Aorta (tissue), 5 donors: ENCODE data around the gene GKN2. TPM values are rescaled to one million over a fixed set of nuclear protein-coding genes. Genes with fewer than 3 reads are reported as not detected.
A peak's percentile ranks its signal among the peaks of the same experiment; 100 is the strongest.

Experiments
- ATAC-seq: fragments of 200-7000 bp; cut with Tn5 transposase; one replicate; pipeline ENCODE4 v1.9.1; 2022; ENCODE audit warnings: moderate library complexity; ENCODE audit not compliant: low FRiP score
- DNase-seq, 2 donors: peaks; one replicate each; pipeline ENCODE4 v3.0.0-alpha.2; 2020
- H3K27ac ChIP-seq, 2 donors: one replicate each; pipeline ENCODE4 v1.5.1; 2013; ENCODE audit warnings: low read length in 2 of 2, mild to moderate bottlenecking in 2 of 2, moderate library complexity in 2 of 2, control low read depth in 1 of 2, inconsistent platforms in 1 of 2, low read depth in 1 of 2
- H3K27me3 ChIP-seq, 2 donors: one replicate each; pipeline ENCODE4 v1.6.1; 2013; ENCODE audit warnings: control low read depth in 1 of 2, low read length in 1 of 2, mild to moderate bottlenecking in 1 of 2, moderate library complexity in 1 of 2; ENCODE audit not compliant: insufficient read depth in 2 of 2, control insufficient read depth in 1 of 2
- H3K36me3 ChIP-seq, 2 donors: one replicate each; pipeline ENCODE4 v1.6.1; 2013; ENCODE audit warnings: control low read depth in 1 of 2, low read length in 1 of 2, mild to moderate bottlenecking in 1 of 2; ENCODE audit not compliant: insufficient read depth in 2 of 2, control insufficient read depth in 1 of 2
- H3K4me1 ChIP-seq, 2 donors: one replicate each; pipeline ENCODE4 v1.6.1; 2013; ENCODE audit warnings: low read length in 2 of 2, control low read depth in 1 of 2, mild to moderate bottlenecking in 1 of 2, moderate library complexity in 1 of 2; ENCODE audit not compliant: insufficient read depth in 2 of 2, control insufficient read depth in 1 of 2
- H3K4me3 ChIP-seq, 2 donors: one replicate each; pipeline ENCODE4 v1.5.1; 2013; ENCODE audit warnings: low read length in 2 of 2, control low read depth in 1 of 2, mild to moderate bottlenecking in 1 of 2
- H3K9me3 ChIP-seq: one replicate; pipeline ENCODE4 v1.6.1; 2013; ENCODE audit warnings: mild to moderate bottlenecking, low read length; ENCODE audit not compliant: control insufficient read depth
- WGBS, 2 donors: extraction: QIAGEN DNeasy Blood & Tissue Kit; methylation state at CpG; one replicate each; pipeline ENCODE4 v1.1.7; 2013; 5-methylcytosine and 5-hydroxymethylcytosine counted together
- intact Hi-C, 2 donors: fragments of 100-400 bp; cut with DNase I; formaldehyde crosslinking; loops; one replicate each; pipeline versions ENCODE4 v1.14.2 to v1.15.0; 2022
- long read RNA-seq, 2 donors: library from polyadenylated mRNA; unstranded; transcript quantifications; one replicate each; pipeline ENCODE4 v2.0.0, GENCODE V29; 2020 to 2021
- polyA plus RNA-seq, 2 donors: library from polyadenylated mRNA; stranded (reverse); fragments of 200-250 nt; gene quantifications; one replicate each; pipeline ENCODE4 v1.2.3, GENCODE V29; 2013
- total RNA-seq, 2 donors: library from RNA; stranded (reverse); fragmentation: NEBNext Ultra II Directional; extraction: Animal tissue kit (Norgen Biotek cat#: 25700); gene quantifications; one replicate each; pipeline ENCODE4 v1.2.1, GENCODE V29; 2021
- donor health status: healthy with polysubstance abuse.
- donor health status: Bipolar disorder and iron deficiency.
- donor health status: DM: no; HTN: no; CAD: no.
- donor health status: DM: no; HTN: no; CAD: no.
- donor health status: DM: yes; HTN: yes; CAD: no.

GKN2 gene
- total RNA-seq = not detected
- polyA plus RNA-seq = 1 to 10 TPM; 1.5 to 1.9 TPM
- long read RNA-seq, donor 1 = 0 reads
- long read RNA-seq, donor 2 = 0 reads

- H3K4me3 ChIP-seq = no peak within 1 kb of the TSS
- ATAC-seq = no peak
- H3K27ac ChIP-seq = no peak within 1 kb of the TSS
- H3K36me3 ChIP-seq = no peaks in the 10 kb centered on the region
- no peaks in the 10 kb centered on the region for H3K4me1 ChIP-seq
- no peak for DNase-seq
- intact Hi-C loops = no loop called here
- no peaks in the 10 kb centered on the region for H3K27me3 ChIP-seq
- H3K9me3 ChIP-seq = no peaks in the 10 kb centered on the region
- WGBS, 2 donors = 90 to 91% methylated on average over 4 of the region's 4 CpGs
These were observed at the start of gene GKN2 for GRCh38 chr2:68952887-68953521. Gene GKN2, minus strand, starts transcription at chr2:68952893. Its CDS starts 32 bp downstream, at chr2:68952861.

- ATAC-seq = no peak
- intact Hi-C loops = no loop called here
- DNase-seq = no peak
- Histone ChIP-seq H3K9me3 (no peaks in the 10 kb centered on the region), H3K4me1 (peaks cover 0 to 3% of the 10 kb centered on the region in 2 donors), H3K27ac (no peak overlapping the region), H3K4me3 (no peak overlapping the region), H3K27me3 (no peaks in the 10 kb centered on the region), H3K36me3 (no peaks in the 10 kb centered on the region)
These were observed 49.2 kb upstream of the GKN2 start for GRCh38 chr2:69001879-69002278.

- DNase-seq (no peak), ATAC-seq (no peak)
- no peaks in the 10 kb centered on the region for H3K27me3 ChIP-seq
- no peak overlapping the region for H3K27ac ChIP-seq
- no peaks in the 10 kb centered on the region for H3K36me3 ChIP-seq
- no peak overlapping the region for H3K4me3 ChIP-seq
- no peaks in the 10 kb centered on the region for H3K9me3 ChIP-seq
- H3K4me1 ChIP-seq = no peaks in the 10 kb centered on the region
- intact Hi-C loops = no loop called here
These were observed 44.7 kb upstream of the GKN2 start for GRCh38 chr2:68997401-68997800.

- intact Hi-C loops = no loop called here
- no peak overlapping the region for H3K4me3 ChIP-seq
- DNase-seq = no peak
- H3K36me3 ChIP-seq = no peaks in the 10 kb centered on the region
- no peak overlapping the region for H3K27ac ChIP-seq
- no peaks in the 10 kb centered on the region for H3K9me3 ChIP-seq
- no peak for ATAC-seq
- 37 to 50% methylated on average over 3 of the region's 3 CpGs for WGBS, 2 donors
- H3K27me3 ChIP-seq = no peaks in the 10 kb centered on the region
- H3K4me1 ChIP-seq = no peaks in the 10 kb centered on the region
These were observed 43.2 kb upstream of the GKN2 start for GRCh38 chr2:68995916-68996315.

- intact Hi-C loops = no loop called here
- ATAC-seq = peak; percentile 60
- 8 to 9% methylated on average over 4 of the region's 4 CpGs for WGBS, 2 donors
- Histone ChIP-seq H3K27ac (no peak overlapping the region), H3K9me3 (no peaks in the 10 kb centered on the region), H3K4me3 (no peak overlapping the region), H3K36me3 (no peaks in the 10 kb centered on the region), H3K27me3 (no peaks in the 10 kb centered on the region), H3K4me1 (no peaks in the 10 kb centered on the region)
- peak; percentile 78 to 81 for DNase-seq
These were observed 42.2 kb upstream of the GKN2 start for GRCh38 chr2:68994864-68995263.

GRCh38 chr2:68993660-68994059 is 41.0 kb upstream of the GKN2 start:
- DNase-seq = no peak
- H3K4me1 ChIP-seq = no peaks in the 10 kb centered on the region
- ATAC-seq = no peak
- intact Hi-C loops = no loop called here
- no peaks in the 10 kb centered on the region for H3K27me3 ChIP-seq
- H3K4me3 ChIP-seq = no peak overlapping the region
- H3K36me3 ChIP-seq = no peaks in the 10 kb centered on the region
- H3K9me3 ChIP-seq = no peaks in the 10 kb centered on the region
- 93 to 97% methylated on average over 7 of the region's 7 CpGs for WGBS, 2 donors
- H3K27ac ChIP-seq = no peak overlapping the region

GRCh38 chr2:68992933-68993332 is 40.2 kb upstream of the GKN2 start:
- Histone ChIP-seq H3K36me3 (no peaks in the 10 kb centered on the region), H3K4me3 (no peak overlapping the region), H3K4me1 (no peaks in the 10 kb centered on the region), H3K27me3 (no peaks in the 10 kb centered on the region), H3K27ac (no peak overlapping the region), H3K9me3 (no peaks in the 10 kb centered on the region)
- DNase-seq (no peak), ATAC-seq (no peak)
- WGBS, 2 donors = 79 to 80% methylated on average over 3 of the region's 3 CpGs
- intact Hi-C loops = no loop called here

GRCh38 chr2:68992341-68992740 is 39.6 kb upstream of the GKN2 start:
- H3K27ac ChIP-seq = no peak overlapping the region
- H3K4me3 ChIP-seq = no peak overlapping the region
- intact Hi-C loops = no loop called here
- no peak for ATAC-seq
- H3K4me1 ChIP-seq = no peaks in the 10 kb centered on the region
- no peaks in the 10 kb centered on the region for H3K9me3 ChIP-seq
- no peaks in the 10 kb centered on the region for H3K36me3 ChIP-seq
- WGBS, 2 donors = 91 to 93% methylated on average over 5 of the region's 5 CpGs
- no peaks in the 10 kb centered on the region for H3K27me3 ChIP-seq
- DNase-seq = no peak

GRCh38 chr2:68989035-68989434 is 36.3 kb upstream of the GKN2 start:
- no peak overlapping the region for H3K27ac ChIP-seq
- H3K36me3 ChIP-seq = no peaks in the 10 kb centered on the region
- no peaks in the 10 kb centered on the region for H3K4me1 ChIP-seq
- DNase-seq = no peak
- intact Hi-C loops = no loop called here
- no peaks in the 10 kb centered on the region for H3K9me3 ChIP-seq
- WGBS, 2 donors = 57 to 59% methylated on average over 5 of the region's 5 CpGs
- H3K4me3 ChIP-seq = no peak overlapping the region
- no peaks in the 10 kb centered on the region for H3K27me3 ChIP-seq
- ATAC-seq = no peak
